ENCODE measurements around the gene SLCO1B3.

GRCh38 chr12:20950248-20950647 is 139.7 kb downstream of the SLCO1B3 start:
- TF ChIP-seq CTCF (IDR thresholded peaks at IDR 0.05; ENCODE audit: insufficient read depth, low read depth, low read length) (peak; percentile 46), EZH2 (IDR thresholded peaks at IDR 0.05; ENCODE audit: insufficient read depth, low read length) (no peak)
